Measurements from ENCODE around the gene KRT2. TPM values are rescaled to one million over a fixed set of nuclear protein-coding genes. Genes with fewer than 3 reads are reported as not detected.
A peak's percentile ranks its signal among the peaks of the same experiment; 100 is the strongest.

KRT2 gene
- total and polyA plus RNA-seq, 2 of the 8 experiments (the other 6 are each of a cell fraction or from before 2014, with no cell fraction given), result not detected

DNA sequence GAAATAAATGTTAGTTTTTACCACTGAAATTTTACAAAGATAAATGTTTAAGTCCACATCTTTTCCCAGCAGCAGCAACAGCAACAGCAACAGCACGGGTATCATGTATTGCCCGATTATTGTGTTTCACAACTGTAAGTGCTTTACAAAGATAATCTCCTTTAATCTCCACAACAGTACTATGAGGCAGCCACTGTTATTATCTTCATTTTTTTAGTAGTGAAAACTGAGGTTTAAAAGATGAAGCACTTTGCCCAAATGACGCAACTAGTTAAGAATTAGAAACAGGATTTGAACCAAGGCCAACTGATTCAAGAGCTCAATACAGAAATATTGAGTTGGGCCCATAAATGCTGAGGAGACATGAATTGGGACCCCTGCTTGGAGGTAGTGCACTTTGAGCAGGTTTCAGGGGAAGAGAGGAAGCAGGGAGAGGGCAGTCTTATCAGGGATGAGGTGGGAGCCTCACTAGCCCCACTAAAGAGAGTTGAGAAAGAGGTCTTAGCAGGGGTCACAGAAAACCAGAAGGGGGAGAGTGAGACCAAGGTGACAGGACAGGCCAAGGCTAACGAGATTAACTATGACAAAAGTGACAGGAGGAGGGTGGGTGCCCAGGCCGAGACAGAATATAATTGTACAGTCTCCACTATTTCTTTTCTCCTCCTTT lies 15.3 kb downstream of the KRT2 start:
- Histone ChIP-seq H4K20me1 (replicated peaks in 1 of 2; ENCODE audit: control insufficient read depth in 1 of 2, insufficient read depth in 2 of 2, low read length in 2 of 2) (no peaks in the 10 kb centered on the region), H2BK5ac (ENCODE audit: low read depth, low read length) (no peak overlapping the region), H3K4ac (replicated peaks; ENCODE audit: insufficient read length, low read depth, low read length) (no peak overlapping the region), H3K4me2 (ENCODE audit: insufficient read depth in 1 of 2, low read depth in 2 of 2, low read length in 2 of 2) (no peak overlapping the region), H3K14ac (ENCODE audit: insufficient read length) (no peak overlapping the region), H3K9ac (replicated peaks in 1 of 4; ENCODE audit: extremely low read depth in 1 of 4, low read depth in 3 of 4, low read length in 3 of 4) (no peak overlapping the region), H3K18ac (ENCODE audit: extremely low read depth, low read length) (no peak overlapping the region), H3K27me3 (replicated peaks in 1 of 4; ENCODE audit: control insufficient read depth in 3 of 4, extremely low read depth in 1 of 4, insufficient read depth in 3 of 4, low read length in 3 of 4) (peaks cover 0 to 1% (median 0%) of the 10 kb centered on the region in 4 experiments; a peak in 2 of 7 replicates), H3K27ac (ENCODE audit: low read depth, low read length) (no peak overlapping the region), H2BK20ac (ENCODE audit: low read length) (no peak overlapping the region), H2AK5ac (ENCODE audit: low read depth, low read length) (no peak overlapping the region), H3K4me1 (replicated peaks in 1 of 4; ENCODE audit: control insufficient read depth in 3 of 4, insufficient read depth in 4 of 4, low read length in 3 of 4) (no peaks in the 10 kb centered on the region), H2BK15ac (ENCODE audit: low read length) (no peak overlapping the region), H3K56ac (replicated peaks; ENCODE audit: insufficient read length, low read depth, low read length) (no peak overlapping the region), H3K79me1 (ENCODE audit: low read depth, low read length) (no peaks in the 10 kb centered on the region), H4K8ac (ENCODE audit: extremely low read depth, insufficient read depth, low read length) (no peak overlapping the region), H3K9me3 (ENCODE audit: insufficient read depth in 2 of 2, low read depth in 1 of 2, low read length in 1 of 2) (no peaks in the 10 kb centered on the region), H3K4me3 (ENCODE audit: extremely low read depth in 1 of 4, insufficient read depth in 2 of 4, low read depth in 3 of 4, low read length in 4 of 4) (no peak overlapping the region), H3K36me3 (ENCODE audit: control insufficient read depth in 2 of 4, insufficient read depth in 4 of 4, low read length in 3 of 4) (no peaks in the 10 kb centered on the region), H4K5ac (ENCODE audit: insufficient read length, low read depth, low read length) (no peak overlapping the region), H3K79me2 (ENCODE audit: control insufficient read depth in 1 of 2, insufficient read depth in 2 of 2, low read length in 2 of 2) (no peaks in the 10 kb centered on the region), H2BK12ac (ENCODE audit: low read depth, low read length) (no peak overlapping the region), H4K91ac (replicated peaks; ENCODE audit: insufficient read length, low read length) (no peak overlapping the region), H2AFZ (ENCODE audit: low read length) (no peak overlapping the region), H3K23me2 (ENCODE audit: low read depth, low read length) (no peaks in the 10 kb centered on the region), H3K23ac (ENCODE audit: insufficient read length) (no peak overlapping the region), H2BK120ac (replicated peaks; ENCODE audit: low read depth, low read length) (no peak overlapping the region)
- DNase-seq (ENCODE audit: low read depth in 1 of 2, low spot score in 2 of 2), result peak in 1 of 2 experiments; percentile 30
- TF ChIP-seq SP1 (IDR thresholded peaks at IDR 0.05; ENCODE audit: low read depth, low read length) (no peak), TBP (IDR thresholded peaks at IDR 0.05; ENCODE audit: low read depth, low read length) (no peak), EP300 (IDR thresholded peaks at IDR 0.05; ENCODE audit: borderline replicate concordance in 1 of 2, low read depth in 2 of 2, low read length in 2 of 2) (no peak), SIN3A (conservative IDR thresholded peaks at IDR 0.05 in 1 of 2, IDR thresholded peaks at IDR 0.05 in 1 of 2; ENCODE audit: low read depth in 1 of 2, low read length in 2 of 2) (no peak), CBX5 (IDR thresholded peaks at IDR 0.05; ENCODE audit: low read depth, low read length) (no peak), RFX5 (IDR thresholded peaks at IDR 0.05; ENCODE audit: borderline replicate concordance, low read depth, low read length) (no peak), EZH2 (IDR thresholded peaks at IDR 0.05; ENCODE audit: low read depth, low read length, severe bottlenecking) (no peak), NRF1 (IDR thresholded peaks at IDR 0.05; ENCODE audit: low read depth, low read length) (no peak)
- WGBS, 2 experiments (ENCODE audit: extremely low coverage in 1 of 2, insufficient coverage in 1 of 2, insufficient read length in 1 of 2, insufficient replicate concordance in 2 of 2, low coverage in 1 of 2, low lambda C conversion rate in 2 of 2, missing lambda C conversion rate in 1 of 2), result 89% methylated on average over 5 of the region's 5 CpGs; no CpG with 5 or more reads in 1 of the 2 experiments
- POLR2A ChIA-PET (ENCODE audit: partially characterized antibody), result no interaction called here
- FAIRE-seq, result no peak
- CTCF ChIA-PET (ENCODE audit: partially characterized antibody), result interaction anchor here (0.6 to 1.3 kb wide), 4 partner anchors 21 to 1450 kb away, joined by 3 read pairs; no protein-coding TSS in a partner anchor
